Measurements from ENCODE around the gene KLHL21.
A peak's percentile ranks its signal among the peaks of the same experiment; 100 is the strongest.

Gene KLHL21

GRCh38 chr1:6554907-6555778 is 47.5 kb downstream of the KLHL21 start, which contains the start of gene TAS1R1:
TSS of gene TAS1R1 (plus strand) at chr1:6555307. CDS start at chr1:6555374, 67 bp downstream.
- no peak for TF ChIP-seq EZH2 (IDR thresholded peaks at IDR 0.05; ENCODE audit: borderline replicate concordance, low read length)
- H3K4me1 ChIP-seq (ENCODE audit: insufficient read depth, low read length, severe bottlenecking), result peaks cover 58% of the 10 kb centered on the region
- no peaks in the 10 kb centered on the region for H3K27me3 ChIP-seq (ENCODE audit: insufficient read depth, low read length)
- no peaks in the 10 kb centered on the region for H3K9me3 ChIP-seq (ENCODE audit: low read length)
- peaks cover 17% of the 10 kb centered on the region for H3K79me2 ChIP-seq (ENCODE audit: insufficient read depth, low read length)
- H3K36me3 ChIP-seq (ENCODE audit: insufficient read depth, low read length), result peaks cover 22% of the 10 kb centered on the region
- H4K20me1 ChIP-seq (ENCODE audit: insufficient read depth, low read length), result 0 out of 2 replicates have a peak, but pooled peaks cover 3% of the 10 kb centered on the region
- peak within 1 kb of the TSS; percentile 75 for H3K9ac ChIP-seq (ENCODE audit: low read length)
- H3K4me3 ChIP-seq (ENCODE audit: low read depth, low read length, poor library complexity, severe bottlenecking), result peak within 1 kb of the TSS; percentile 74
- H3K27ac ChIP-seq (ENCODE audit: low read depth, low read length, poor library complexity, severe bottlenecking), result peak within 1 kb of the TSS; percentile 98
- peaks cover 3% of the 10 kb centered on the region; the same call in 1 of the 2 replicates for H3F3A ChIP-seq (ENCODE audit: insufficient read depth, low read length)
- no peak within 1 kb of the TSS for H2AFZ ChIP-seq (ENCODE audit: low read length)
- peak within 1 kb of the TSS; percentile 100 for H3K4me2 ChIP-seq (ENCODE audit: low read length)
- no peaks in the 10 kb centered on the region for H3K9me2 ChIP-seq (ENCODE audit: low read depth, low read length)

DNA sequence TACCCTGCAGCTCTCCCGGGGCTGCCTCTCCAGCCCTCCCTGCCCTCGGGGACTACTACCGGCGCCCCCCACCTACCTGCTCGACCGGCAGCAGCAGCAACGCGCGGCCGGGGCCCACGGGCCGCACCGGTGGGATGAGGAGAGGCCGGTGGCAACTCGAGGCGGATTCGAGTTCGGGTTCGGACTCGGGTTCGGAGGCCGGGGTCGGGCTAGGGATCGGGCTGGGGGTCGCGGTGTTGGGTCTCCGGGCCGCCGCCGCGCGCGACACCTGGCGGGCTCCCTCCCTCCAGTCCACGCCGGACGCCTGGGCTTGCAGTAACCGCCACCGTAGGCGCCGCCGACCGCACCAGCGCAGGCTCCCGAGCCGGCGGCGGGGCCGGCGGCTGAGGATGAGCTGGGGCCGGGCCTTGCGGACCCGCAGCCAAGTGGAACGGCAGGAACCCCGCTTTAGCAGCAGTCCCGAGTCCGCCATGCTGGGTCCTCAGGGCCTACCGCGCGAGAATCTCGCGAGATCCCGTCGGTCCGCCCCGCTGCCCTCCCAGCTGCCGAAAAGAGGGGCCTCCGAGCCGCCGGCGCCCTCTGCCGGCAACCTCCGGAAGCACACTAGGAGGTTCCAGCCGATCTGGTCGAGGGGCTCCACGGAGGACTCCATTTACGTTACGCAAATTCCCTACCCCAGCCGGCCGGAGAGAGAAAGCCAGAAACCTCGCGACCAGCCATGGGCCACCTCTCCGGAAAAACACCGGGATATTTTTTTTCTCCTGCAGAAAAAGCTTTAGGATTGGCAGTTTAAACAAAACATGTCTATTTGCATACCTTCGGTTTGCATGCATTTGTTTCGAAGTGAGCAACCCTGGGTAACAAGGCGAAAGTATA is 48.4 kb downstream of the KLHL21 start, which contains the start of gene NOL9:
NOL9 (minus strand) TSS at position 483 of the 876 bp plus-strand sequence; CDS start at position 472, 11 bp downstream.
- Histone ChIP-seq H4K20me1 (ENCODE audit: insufficient read depth, low read length) (0 out of 2 replicates have a peak, but pooled peaks cover 3% of the 10 kb centered on the region), H3K4me2 (ENCODE audit: low read length) (peak within 1 kb of the TSS; percentile 100), H3K27ac (ENCODE audit: low read depth, low read length, poor library complexity, severe bottlenecking) (peak within 1 kb of the TSS; percentile 98), H2AFZ (ENCODE audit: low read length) (no peak within 1 kb of the TSS), H3K27me3 (ENCODE audit: insufficient read depth, low read length) (no peaks in the 10 kb centered on the region), H3K4me3 (ENCODE audit: low read depth, low read length, poor library complexity, severe bottlenecking) (peak within 1 kb of the TSS; percentile 74), H3K36me3 (ENCODE audit: insufficient read depth, low read length) (peaks cover 31% of the 10 kb centered on the region), H3K4me1 (ENCODE audit: insufficient read depth, low read length, severe bottlenecking) (peaks cover 49% of the 10 kb centered on the region), H3K9me2 (ENCODE audit: low read depth, low read length) (no peaks in the 10 kb centered on the region), H3K79me2 (ENCODE audit: insufficient read depth, low read length) (peaks cover 17% of the 10 kb centered on the region), H3F3A (ENCODE audit: insufficient read depth, low read length) (peaks cover 3% of the 10 kb centered on the region; the same call in 1 of the 2 replicates), H3K9me3 (ENCODE audit: low read length) (no peaks in the 10 kb centered on the region), H3K9ac (ENCODE audit: low read length) (peak within 1 kb of the TSS; percentile 75)
- TF ChIP-seq EZH2 (IDR thresholded peaks at IDR 0.05; ENCODE audit: borderline replicate concordance, low read length), result no peak
- TF ChIP-seq, protein P1, sequence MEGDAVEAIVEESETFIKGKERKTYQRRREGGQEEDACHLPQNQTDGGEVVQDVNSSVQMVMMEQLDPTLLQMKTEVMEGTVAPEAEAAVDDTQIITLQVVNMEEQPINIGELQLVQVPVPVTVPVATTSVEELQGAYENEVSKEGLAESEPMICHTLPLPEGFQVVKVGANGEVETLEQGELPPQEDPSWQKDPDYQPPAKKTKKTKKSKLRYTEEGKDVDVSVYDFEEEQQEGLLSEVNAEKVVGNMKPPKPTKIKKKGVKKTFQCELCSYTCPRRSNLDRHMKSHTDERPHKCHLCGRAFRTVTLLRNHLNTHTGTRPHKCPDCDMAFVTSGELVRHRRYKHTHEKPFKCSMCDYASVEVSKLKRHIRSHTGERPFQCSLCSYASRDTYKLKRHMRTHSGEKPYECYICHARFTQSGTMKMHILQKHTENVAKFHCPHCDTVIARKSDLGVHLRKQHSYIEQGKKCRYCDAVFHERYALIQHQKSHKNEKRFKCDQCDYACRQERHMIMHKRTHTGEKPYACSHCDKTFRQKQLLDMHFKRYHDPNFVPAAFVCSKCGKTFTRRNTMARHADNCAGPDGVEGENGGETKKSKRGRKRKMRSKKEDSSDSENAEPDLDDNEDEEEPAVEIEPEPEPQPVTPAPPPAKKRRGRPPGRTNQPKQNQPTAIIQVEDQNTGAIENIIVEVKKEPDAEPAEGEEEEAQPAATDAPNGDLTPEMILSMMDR (IDR thresholded peaks at IDR 0.05; ENCODE audit: low read length), result peak; percentile 86

DNA sequence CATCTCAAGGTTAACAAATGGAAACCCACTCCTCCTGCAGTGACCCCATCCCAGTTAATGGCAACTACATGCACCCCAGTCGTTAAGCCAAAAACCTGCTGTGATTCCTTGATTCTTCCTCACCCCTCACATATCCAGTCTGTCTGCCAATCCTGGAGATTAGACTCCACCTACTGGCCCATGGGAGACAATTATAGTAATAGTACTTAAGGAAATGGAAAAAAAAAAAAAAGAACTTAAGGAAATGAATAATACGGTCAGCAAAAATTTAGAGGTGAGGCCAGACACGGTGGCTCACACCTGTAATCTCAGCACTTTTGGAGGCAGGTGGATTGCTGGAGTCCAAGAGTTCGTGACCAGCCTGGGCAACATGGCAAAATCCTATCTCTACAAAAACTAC is 55.4 kb downstream of the KLHL21 start:
- Histone ChIP-seq H3K36me3 (ENCODE audit: insufficient read depth, low read length) (peaks cover 87% of the 10 kb centered on the region), H3K27ac (ENCODE audit: low read depth, low read length, poor library complexity, severe bottlenecking) (no peak overlapping the region), H3F3A (ENCODE audit: insufficient read depth, low read length) (no peaks in the 10 kb centered on the region), H4K20me1 (ENCODE audit: insufficient read depth, low read length) (no peaks in the 10 kb centered on the region), H3K9ac (ENCODE audit: low read length) (no peak overlapping the region), H3K9me2 (ENCODE audit: low read depth, low read length) (no peaks in the 10 kb centered on the region), H2AFZ (ENCODE audit: low read length) (no peak overlapping the region), H3K79me2 (ENCODE audit: insufficient read depth, low read length) (no peaks in the 10 kb centered on the region; the same call in 1 of the 2 replicates), H3K27me3 (ENCODE audit: insufficient read depth, low read length) (no peaks in the 10 kb centered on the region), H3K4me1 (ENCODE audit: insufficient read depth, low read length, severe bottlenecking) (peaks cover 5% of the 10 kb centered on the region), H3K9me3 (ENCODE audit: low read length) (no peaks in the 10 kb centered on the region), H3K4me2 (ENCODE audit: low read length) (no peak overlapping the region), H3K4me3 (ENCODE audit: low read depth, low read length, poor library complexity, severe bottlenecking) (no peak overlapping the region)
- TF ChIP-seq, protein P1 (IDR thresholded peaks at IDR 0.05; ENCODE audit: low read length), result no peak
- no peak for TF ChIP-seq EZH2 (IDR thresholded peaks at IDR 0.05; ENCODE audit: borderline replicate concordance, low read length)
